Measurements from ENCODE around the gene ZNF799.
"Not testable (repeated sequence)": the region's sequence is repeated elsewhere in the genome, so short reads cannot be mapped to it uniquely, and the experiment has no call there.

The ZNF799 gene

GRCh38 chr19:12400633-12401502 lies at the start of gene ZNF799:
ZNF799 (minus strand) TSS chr19:12401271; CDS start chr19:12401070, 201 bp downstream.
- peak; percentile 82 for DNase-seq (ENCODE audit: low spot score)

GRCh38 chr19:12450844-12451243 lies 49.8 kb upstream of the ZNF799 start:
- no peak for DNase-seq (ENCODE audit: low spot score)

- DNase-seq (ENCODE audit: low spot score): no peak
Observed at GRCh38 chr19:12448808-12449207, 47.7 kb upstream of the ZNF799 start.

- peak; percentile 98 for DNase-seq (ENCODE audit: low spot score)
Observed at GRCh38 chr19:12440541-12441316, 39.7 kb upstream of the ZNF799 start, which contains the start of gene ZNF443. ZNF443 (minus strand) TSS chr19:12441021; CDS start chr19:12440914, 107 bp downstream.

GRCh38 chr19:12439686-12440540 lies 38.8 kb upstream of the ZNF799 start:
- peak; percentile 3 for DNase-seq (ENCODE audit: low spot score)

- not testable (repeated sequence) for DNase-seq (ENCODE audit: low spot score)
Observed at GRCh38 chr19:12430726-12431299, 29.7 kb upstream of the ZNF799 start.

- no peak for DNase-seq (ENCODE audit: low spot score)
Observed at GRCh38 chr19:12425888-12426274, 24.8 kb upstream of the ZNF799 start.

- no peak for DNase-seq (ENCODE audit: low spot score)
Observed at GRCh38 chr19:12425236-12425887, 24.3 kb upstream of the ZNF799 start.

- DNase-seq (ENCODE audit: low spot score): not testable (repeated sequence)
Observed at GRCh38 chr19:12417273-12417672, 16.2 kb upstream of the ZNF799 start.

- no peak for DNase-seq (ENCODE audit: low spot score)
Observed at GRCh38 chr19:12411893-12412292, 10.8 kb upstream of the ZNF799 start.

GRCh38 chr19:12399901-12400632 lies 1.0 kb downstream of the ZNF799 start:
- not testable (repeated sequence) for DNase-seq (ENCODE audit: low spot score)

- DNase-seq (ENCODE audit: low spot score): not testable (repeated sequence)
Observed at GRCh38 chr19:12391148-12391547, 9.9 kb downstream of the ZNF799 start.

GRCh38 chr19:12386365-12386764 lies 14.7 kb downstream of the ZNF799 start:
- not testable (repeated sequence) for DNase-seq (ENCODE audit: low spot score)

GRCh38 chr19:12380444-12380737 lies 20.7 kb downstream of the ZNF799 start:
- DNase-seq (ENCODE audit: low spot score): no peak

GRCh38 chr19:12379732-12380443 lies 21.2 kb downstream of the ZNF799 start:
- DNase-seq (ENCODE audit: low spot score): no peak

GRCh38 chr19:12374026-12374425 lies 27.0 kb downstream of the ZNF799 start:
- no peak for DNase-seq (ENCODE audit: low spot score)

GRCh38 chr19:12365236-12366162 lies 35.6 kb downstream of the ZNF799 start, which contains the start of gene ZNF442:
ZNF442 (minus strand) TSS chr19:12365683; CDS start chr19:12363631, 2,052 bp downstream.
- peak; percentile 79 for DNase-seq (ENCODE audit: low spot score)

- no peak for DNase-seq (ENCODE audit: low spot score)
Observed at GRCh38 chr19:12364391-12365235, 36.5 kb downstream of the ZNF799 start.
